K562 (cell line): ENCODE data around the gene ARID4B. TPM values are rescaled to one million over a fixed set of nuclear protein-coding genes. Genes with fewer than 3 reads are reported as not detected.

ENCODE experiments used
- CHCHD3 ChIP-seq: fragments of 250-450 bp; sonication (Bioruptor Pico); IDR thresholded peaks from 2 replicates; pipeline ENCODE4 v2.1.2; 2022; ENCODE audit warnings: mild to moderate bottlenecking
- CHD2 ChIP-seq: IDR thresholded peaks from 2 replicates; pipeline ENCODE4 v1.6.1; 2011; ENCODE audit warnings: low read depth, low read length
- DACH1 ChIP-seq: fragments of 450-650 bp; IDR thresholded peaks from 2 replicates; pipeline ENCODE4 v1.6.1; 2018; ENCODE audit not compliant: partially characterized antibody
- FOSL1 ChIP-seq: fragments of 200-800 bp; sonication (Bioruptor generic); conservative IDR thresholded peaks from 2 replicates; pipeline ENCODE4 v1.6.1; 2016; ENCODE audit warnings: missing genetic modification characterization, missing compliant biosample characterization
- HSF4 ChIP-seq: fragments of 250-450 bp; sonication (Bioruptor Pico); IDR thresholded peaks from 2 replicates; pipeline ENCODE4 v2.1.2; 2022; ENCODE audit warnings: mild to moderate bottlenecking, moderate library complexity, borderline replicate concordance
- KDM2B ChIP-seq: fragments of 250-450 bp; sonication (Bioruptor Pico); IDR thresholded peaks from 2 replicates; pipeline ENCODE4 v1.8.0; 2021; ENCODE audit warnings: mild to moderate bottlenecking, moderate library complexity
- NELFE ChIP-seq: IDR thresholded peaks from 2 replicates; pipeline ENCODE4 v1.6.1; 2011; ENCODE audit warnings: mild to moderate bottlenecking; ENCODE audit not compliant: insufficient read depth, insufficient read length
- NFRKB ChIP-seq: fragments of 450-650 bp; IDR thresholded peaks from 2 replicates; pipeline ENCODE4 v1.6.1; 2016; ENCODE audit warnings: low read depth
- PHF8 ChIP-seq: fragments of 200-600 bp; sonication (generic); IDR thresholded peaks from 2 replicates; pipeline ENCODE4 v1.6.1; 2012; ENCODE audit warnings: mixed run types, mild to moderate bottlenecking, inconsistent platforms, low read length, moderate library complexity, borderline replicate concordance
- PRMT5 ChIP-seq: sonication (generic); formaldehyde crosslinking; IDR thresholded peaks from 2 replicates; pipeline ENCODE4 v1.5.0; 2020; ENCODE audit warnings: missing genetic modification reagents
- PTRF ChIP-seq: fragments of 450-650 bp; IDR thresholded peaks from 2 replicates; pipeline ENCODE4 v1.6.1; 2016; ENCODE audit warnings: mild to moderate bottlenecking, missing genetic modification characterization, missing compliant biosample characterization
- SAP30 ChIP-seq: fragments of 200-600 bp; sonication (generic); IDR thresholded peaks from 2 replicates; pipeline ENCODE4 v1.6.1; 2012; ENCODE audit warnings: borderline replicate concordance, low read depth, mild to moderate bottlenecking, moderate library complexity, low read length, control low read depth, inconsistent platforms; ENCODE audit not compliant: insufficient read depth, poor library complexity, severe bottlenecking
- SP1 ChIP-seq: sonication (generic); formaldehyde crosslinking; IDR thresholded peaks from 2 replicates; pipeline ENCODE4 v1.8.1; 2022; ENCODE audit warnings: mild to moderate bottlenecking, missing genetic modification reagents
- SPI1 ChIP-seq: IDR thresholded peaks from 2 replicates; pipeline ENCODE4 v1.6.1; 2011; ENCODE audit warnings: low read depth, low read length, control low read depth, borderline replicate concordance
- U2AF1 ChIP-seq: fragments of 200-400 bp; formaldehyde crosslinking; optimal IDR thresholded peaks from 2 replicates; pipeline ENCODE3; 2017; ENCODE audit warnings: mild to moderate bottlenecking, low read depth, low read length, moderate library complexity
- ZC3H8 ChIP-seq: fragments of 450-650 bp; IDR thresholded peaks from 2 replicates; pipeline ENCODE4 v1.6.1; 2017
- ZNF274 ChIP-seq: IDR thresholded peaks from 2 replicates; pipeline ENCODE4 v1.6.1; 2011; ENCODE audit warnings: low read depth, mild to moderate bottlenecking, low read length, moderate library complexity, borderline replicate concordance
- ZNF644 ChIP-seq: fragments of 200-800 bp; sonication (Bioruptor generic); IDR thresholded peaks from 2 replicates; pipeline ENCODE4 v1.6.1; 2016; ENCODE audit warnings: low read depth, missing genetic modification characterization, missing compliant biosample characterization
- ZNF696 ChIP-seq: fragments of 250-450 bp; sonication (Bioruptor Pico); conservative IDR thresholded peaks from 2 replicates; pipeline ENCODE4 v1.4.0; 2020; ENCODE audit warnings: mild to moderate bottlenecking, moderate library complexity
- ZNF717 ChIP-seq: fragments of 250-450 bp; sonication (Bioruptor Pico); IDR thresholded peaks from 2 replicates; pipeline ENCODE4 v1.5.0; 2021
- ZNF780A ChIP-seq: fragments of 250-450 bp; sonication (Bioruptor Pico); IDR thresholded peaks from 2 replicates; pipeline ENCODE4 v1.5.0; 2021; ENCODE audit warnings: mild to moderate bottlenecking
- ZSCAN29 ChIP-seq: fragments of 450-650 bp; IDR thresholded peaks from 2 replicates; pipeline ENCODE4 v1.6.1; 2017
- polyA plus RNA-seq, 8 experiments: library from polyadenylated mRNA; depleted of rRNA in 4 of 8; stranded (reverse) in 5 of 8; unstranded in 3 of 8; fragments of >200 nt; fragmentation: Nextera tagmentation in 2 of 8; fragmentation: Illumina TruSeq in 1 of 8; extraction: Ambion mirVana in 2 of 8; extraction: Trizol in 1 of 8; gene quantifications; 2 replicates each; pipeline versions ENCODE4 v1.2.1 to v1.2.3, GENCODE V29; 2011 to 2014; ENCODE audit warnings: inconsistent platforms in 1 of 8, missing spikeins in 1 of 8
- total RNA-seq, 7 experiments: library from RNA; depleted of rRNA in 6 of 7; stranded (reverse); fragments of >200 nt in 6 of 7; fragmentation: Illumina TruSeq in 2 of 7; extraction: Trizol in 2 of 7; gene quantifications; 2 replicates each; pipeline versions ENCODE4 v1.2.1 to v1.2.3, GENCODE V29; 2011 to 2021; ENCODE audit warnings: low replicate concordance in 1 of 7
- TF ChIP-seq, protein P1 (sequence below): fragments of 450-650 bp; IDR thresholded peaks from 2 replicates; pipeline ENCODE4 v1.6.1; 2016; ENCODE audit warnings: antibody characterized with exemption
- TF ChIP-seq, protein P2 (sequence below), 2 experiments: fragments of 450-650 bp; conservative IDR thresholded peaks; 2 replicates each; pipeline ENCODE4 v1.6.1; 2017; ENCODE audit warnings: mild to moderate bottlenecking in 2 of 2, moderate library complexity in 2 of 2
- TF ChIP-seq, protein P3 (sequence below): fragments of 450-650 bp; IDR thresholded peaks from 2 replicates; pipeline ENCODE4 v1.6.1; 2014; ENCODE audit warnings: low read depth, mild to moderate bottlenecking, moderate library complexity, borderline replicate concordance

Gene ARID4B
- total and polyA plus RNA-seq, 9 of the 15 experiments (the other 6 are each of a cell fraction or from before 2014, with no cell fraction given) = 8.4 to 38.9 (median 18.5) TPM

DNA sequence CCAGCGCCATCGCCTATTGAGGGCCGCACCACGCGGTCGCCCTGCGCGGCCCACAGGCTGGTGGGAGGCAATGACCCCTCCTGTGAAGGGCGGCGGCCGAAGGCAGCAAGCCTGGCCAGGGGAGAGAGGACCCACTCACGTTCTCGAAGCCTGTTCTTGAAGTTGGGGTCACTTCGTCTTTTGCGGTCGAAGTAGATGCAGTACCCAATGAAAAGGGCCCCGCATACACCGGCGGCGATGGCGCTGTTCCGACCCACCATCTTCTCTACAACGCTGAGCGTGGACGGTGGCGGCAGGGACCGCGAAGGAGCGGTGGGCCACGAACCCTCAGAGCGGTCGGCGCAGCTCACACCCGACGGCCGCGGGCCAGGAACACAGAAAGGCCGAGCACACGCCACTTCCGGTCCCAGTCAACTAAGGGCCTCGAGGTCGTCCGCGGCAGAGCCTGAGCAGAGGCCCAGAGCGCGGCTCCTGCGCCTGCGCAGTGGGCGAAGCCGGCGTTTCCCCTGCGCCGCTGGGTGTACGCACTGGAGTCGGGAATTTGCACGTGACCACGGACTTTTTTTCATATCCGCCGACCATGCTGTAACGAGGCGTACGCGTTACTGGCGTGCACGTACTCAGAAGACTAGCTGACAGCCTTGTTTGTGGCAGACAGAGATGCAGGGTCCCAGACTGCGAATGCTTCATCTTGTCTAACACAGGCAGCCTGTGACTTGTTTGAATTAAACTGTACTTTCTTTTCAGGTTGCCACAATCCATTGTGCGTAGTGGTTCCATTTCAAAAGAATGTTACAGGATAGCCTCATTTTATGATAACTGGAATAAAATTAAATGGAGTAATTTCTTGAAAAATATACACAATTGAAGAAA, 199.3 kb downstream of the ARID4B start, which contains the start of gene TOMM20 (continued):
- TF ChIP-seq ZNF780A (CRISPR knock-in tag) (no peak), SPI1 (peak; percentile 48), ZC3H8 (no peak), ZNF696 (CRISPR knock-in tag) (no peak), SP1 (CRISPR knock-in tag) (peak; percentile 80; the same call in 1 of the 2 replicates), PHF8 (peak; percentile 98), CHD2 (peak; percentile 51; the same call in 1 of the 2 replicates), ZNF274 (no peak), CHCHD3 (CRISPR knock-in tag) (peak; percentile 83; the same call in 1 of the 2 replicates), PTRF (peak; percentile 17; the same call in 1 of the 2 replicates), NELFE (no peak), ZSCAN29 (no peak), FOSL1 (no peak), KDM2B (no peak), ZNF644 (tag) (peak; percentile 80), HSF4 (no peak), NFRKB (peak; percentile 65), DACH1 (no peak), ZNF717 (CRISPR knock-in tag) (no peak), SAP30 (peak; percentile 91), U2AF1 (peak; percentile 76), PRMT5 (CRISPR knock-in tag) (0 out of 2 replicates have a peak, but pooled peaks have one; percentile 80)
- TF ChIP-seq, protein P1, sequence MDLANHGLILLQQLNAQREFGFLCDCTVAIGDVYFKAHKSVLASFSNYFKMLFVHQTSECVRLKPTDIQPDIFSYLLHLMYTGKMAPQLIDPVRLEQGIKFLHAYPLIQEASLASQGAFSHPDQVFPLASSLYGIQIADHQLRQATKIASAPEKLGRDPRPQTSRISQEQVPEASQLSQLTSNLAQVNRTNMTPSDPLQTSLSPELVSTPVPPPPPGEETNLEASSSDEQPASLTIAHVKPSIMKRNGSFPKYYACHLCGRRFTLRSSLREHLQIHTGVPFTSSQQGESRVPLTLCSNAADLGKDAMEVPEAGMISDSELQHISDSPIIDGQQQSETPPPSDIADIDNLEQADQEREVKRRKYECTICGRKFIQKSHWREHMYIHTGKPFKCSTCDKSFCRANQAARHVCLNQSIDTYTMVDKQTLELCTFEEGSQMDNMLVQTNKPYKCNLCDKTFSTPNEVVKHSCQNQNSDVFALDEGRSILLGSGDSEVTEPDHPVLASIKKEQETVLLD = peak; percentile 99
- TF ChIP-seq, protein P2, sequence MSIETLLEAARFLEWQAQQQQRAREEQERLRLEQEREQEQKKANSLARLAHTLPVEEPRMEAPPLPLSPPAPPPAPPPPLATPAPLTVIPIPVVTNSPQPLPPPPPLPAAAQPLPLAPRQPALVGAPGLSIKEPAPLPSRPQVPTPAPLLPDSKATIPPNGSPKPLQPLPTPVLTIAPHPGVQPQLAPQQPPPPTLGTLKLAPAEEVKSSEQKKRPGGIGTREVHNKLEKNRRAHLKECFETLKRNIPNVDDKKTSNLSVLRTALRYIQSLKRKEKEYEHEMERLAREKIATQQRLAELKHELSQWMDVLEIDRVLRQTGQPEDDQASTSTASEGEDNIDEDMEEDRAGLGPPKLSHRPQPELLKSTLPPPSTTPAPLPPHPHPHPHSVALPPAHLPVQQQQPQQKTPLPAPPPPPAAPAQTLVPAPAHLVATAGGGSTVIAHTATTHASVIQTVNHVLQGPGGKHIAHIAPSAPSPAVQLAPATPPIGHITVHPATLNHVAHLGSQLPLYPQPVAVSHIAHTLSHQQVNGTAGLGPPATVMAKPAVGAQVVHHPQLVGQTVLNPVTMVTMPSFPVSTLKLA (conservative IDR thresholded peaks at IDR 0.05) = peak; percentile 93 to 97
- TF ChIP-seq, protein P3, sequence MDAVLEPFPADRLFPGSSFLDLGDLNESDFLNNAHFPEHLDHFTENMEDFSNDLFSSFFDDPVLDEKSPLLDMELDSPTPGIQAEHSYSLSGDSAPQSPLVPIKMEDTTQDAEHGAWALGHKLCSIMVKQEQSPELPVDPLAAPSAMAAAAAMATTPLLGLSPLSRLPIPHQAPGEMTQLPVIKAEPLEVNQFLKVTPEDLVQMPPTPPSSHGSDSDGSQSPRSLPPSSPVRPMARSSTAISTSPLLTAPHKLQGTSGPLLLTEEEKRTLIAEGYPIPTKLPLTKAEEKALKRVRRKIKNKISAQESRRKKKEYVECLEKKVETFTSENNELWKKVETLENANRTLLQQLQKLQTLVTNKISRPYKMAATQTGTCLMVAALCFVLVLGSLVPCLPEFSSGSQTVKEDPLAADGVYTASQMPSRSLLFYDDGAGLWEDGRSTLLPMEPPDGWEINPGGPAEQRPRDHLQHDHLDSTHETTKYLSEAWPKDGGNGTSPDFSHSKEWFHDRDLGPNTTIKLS = peak; percentile 81; the same call in 1 of the 2 replicates
